GM06990 (cell line): ENCODE data around the gene BSN.
"Not testable (repeated sequence)": the region's sequence is repeated elsewhere in the genome, so short reads cannot be mapped to it uniquely, and the experiment has no call there.

ENCODE experiments used
- DNase-seq: peaks from one replicate; pipeline ENCODE4 v3.0.0-alpha.2; 2011; ENCODE audit not compliant: insufficient read length; ENCODE audit errors: extremely low read depth
- H3K27me3 ChIP-seq: replicated peaks from 2 replicates; pipeline ENCODE4 v1.6.0; 2011; ENCODE audit warnings: low read length; ENCODE audit not compliant: control insufficient read depth, insufficient read depth
- H3K36me3 ChIP-seq: 2 replicates; pipeline ENCODE4 v1.5.1; 2011; ENCODE audit warnings: low read length; ENCODE audit not compliant: control insufficient read depth, insufficient read depth
- H3K4me3 ChIP-seq: replicated peaks from 2 replicates; pipeline ENCODE4 v1.5.1; 2011; ENCODE audit warnings: low read depth, mild to moderate bottlenecking, control low read depth, low read length
- TF ChIP-seq, protein P1 (sequence below): IDR thresholded peaks from 2 replicates; pipeline ENCODE4 v1.5.1; 2011; ENCODE audit warnings: low read length, control low read depth, mild to moderate bottlenecking, inconsistent platforms; ENCODE audit not compliant: insufficient read depth, poor library complexity, severe bottlenecking

Gene BSN

DNA sequence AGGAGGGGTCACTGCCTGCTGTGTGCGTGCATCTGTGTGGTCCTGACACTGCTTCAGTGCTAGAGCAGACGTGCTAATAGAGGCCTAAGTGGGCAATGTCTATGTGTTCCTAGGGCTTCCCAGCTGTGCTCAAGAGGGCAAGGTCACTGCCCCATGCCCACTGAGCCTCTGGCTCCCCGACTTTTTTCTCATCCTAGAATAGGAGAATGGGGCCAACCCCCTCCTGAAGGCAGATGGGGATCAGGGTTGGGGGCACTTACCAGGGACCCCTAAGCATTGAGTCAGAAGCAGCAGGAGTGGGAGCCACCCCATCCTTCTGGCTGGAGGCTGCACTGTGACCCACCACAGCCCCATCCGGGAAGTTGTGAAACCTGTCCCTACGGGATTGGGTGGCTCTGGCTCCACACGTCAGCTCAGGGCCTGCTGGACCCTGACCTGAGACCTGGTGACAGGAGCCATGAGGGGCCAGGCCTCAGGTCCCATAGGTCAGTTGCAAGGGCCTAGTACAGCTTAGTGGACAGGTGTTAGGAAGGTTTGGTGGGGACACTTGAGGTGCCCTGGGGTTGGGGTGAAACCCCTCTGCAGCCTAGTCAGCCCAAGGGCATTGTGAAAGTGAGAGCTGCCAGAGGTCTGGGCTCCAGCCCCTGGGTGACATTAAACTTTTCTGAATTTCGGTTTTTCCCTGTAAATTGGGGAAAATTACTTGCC is 134.2 kb downstream of the BSN start:
- H3K36me3 ChIP-seq, DNase-seq, H3K27me3 ChIP-seq: not testable (repeated sequence)
- H3K4me3 ChIP-seq = peak overlapping the region; percentile 90

DNA sequence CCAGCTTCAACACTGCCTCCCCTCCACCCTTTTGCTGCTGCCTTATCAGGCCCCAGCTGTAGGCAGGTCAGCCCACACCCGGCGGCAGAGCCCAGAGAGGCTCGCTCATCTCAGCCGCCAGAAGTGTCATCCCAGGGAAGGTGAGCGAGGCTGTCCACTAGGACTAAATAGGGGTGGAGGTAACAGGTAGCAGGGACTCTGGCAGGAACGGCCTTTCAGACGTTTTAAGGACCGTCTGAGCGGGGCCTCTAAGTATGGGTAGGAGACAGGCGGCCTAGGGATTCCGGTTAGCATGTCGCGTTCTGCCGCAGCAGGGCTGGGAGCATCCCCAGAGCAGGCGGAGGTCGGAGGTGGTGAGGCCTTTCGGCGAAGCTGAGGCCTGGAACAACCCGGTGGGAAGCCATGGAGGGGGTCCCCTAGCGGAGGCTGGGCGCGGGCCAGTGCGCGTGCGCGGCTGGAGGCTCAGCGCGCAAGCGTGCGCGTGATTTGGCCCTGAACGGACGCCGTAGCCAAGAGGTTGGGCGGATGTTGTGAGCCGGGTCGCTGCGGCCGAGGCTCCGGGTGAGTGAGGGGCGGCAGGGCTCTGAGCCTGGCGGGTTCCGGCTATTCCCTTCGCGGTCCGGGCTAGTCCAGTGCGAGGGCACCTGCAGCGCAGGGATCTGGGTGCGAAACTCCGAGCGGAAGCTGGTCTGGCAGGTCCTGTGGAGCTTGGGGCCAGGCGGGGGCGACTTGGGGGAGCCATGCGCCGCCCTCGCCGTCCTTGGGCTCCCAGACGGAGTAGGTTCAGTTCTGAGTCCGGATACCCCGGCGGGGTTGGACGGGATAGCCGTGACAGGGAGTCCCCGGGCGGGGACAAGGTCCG is 135.0 kb downstream of the BSN start, which contains the start of the genes MST1 and RNF123:
MST1 (minus strand) TSS at position 429 of the 862 bp plus-strand sequence. CDS start 783 bp downstream, outside the sequence.
RNF123 (plus strand) TSS at position 512 of the 862 bp plus-strand sequence. CDS start 1,609 bp downstream, outside the sequence.
- TF ChIP-seq, protein P1, sequence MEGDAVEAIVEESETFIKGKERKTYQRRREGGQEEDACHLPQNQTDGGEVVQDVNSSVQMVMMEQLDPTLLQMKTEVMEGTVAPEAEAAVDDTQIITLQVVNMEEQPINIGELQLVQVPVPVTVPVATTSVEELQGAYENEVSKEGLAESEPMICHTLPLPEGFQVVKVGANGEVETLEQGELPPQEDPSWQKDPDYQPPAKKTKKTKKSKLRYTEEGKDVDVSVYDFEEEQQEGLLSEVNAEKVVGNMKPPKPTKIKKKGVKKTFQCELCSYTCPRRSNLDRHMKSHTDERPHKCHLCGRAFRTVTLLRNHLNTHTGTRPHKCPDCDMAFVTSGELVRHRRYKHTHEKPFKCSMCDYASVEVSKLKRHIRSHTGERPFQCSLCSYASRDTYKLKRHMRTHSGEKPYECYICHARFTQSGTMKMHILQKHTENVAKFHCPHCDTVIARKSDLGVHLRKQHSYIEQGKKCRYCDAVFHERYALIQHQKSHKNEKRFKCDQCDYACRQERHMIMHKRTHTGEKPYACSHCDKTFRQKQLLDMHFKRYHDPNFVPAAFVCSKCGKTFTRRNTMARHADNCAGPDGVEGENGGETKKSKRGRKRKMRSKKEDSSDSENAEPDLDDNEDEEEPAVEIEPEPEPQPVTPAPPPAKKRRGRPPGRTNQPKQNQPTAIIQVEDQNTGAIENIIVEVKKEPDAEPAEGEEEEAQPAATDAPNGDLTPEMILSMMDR = peak; percentile 53
- peaks cover under 1% of the 10 kb centered on the region; the same call in 1 of the 2 replicates for H3K36me3 ChIP-seq
- peak within 1 kb of the TSS; percentile 90 for H3K4me3 ChIP-seq
- peak; percentile 94 for DNase-seq
- no peaks in the 10 kb centered on the region for H3K27me3 ChIP-seq

DNA sequence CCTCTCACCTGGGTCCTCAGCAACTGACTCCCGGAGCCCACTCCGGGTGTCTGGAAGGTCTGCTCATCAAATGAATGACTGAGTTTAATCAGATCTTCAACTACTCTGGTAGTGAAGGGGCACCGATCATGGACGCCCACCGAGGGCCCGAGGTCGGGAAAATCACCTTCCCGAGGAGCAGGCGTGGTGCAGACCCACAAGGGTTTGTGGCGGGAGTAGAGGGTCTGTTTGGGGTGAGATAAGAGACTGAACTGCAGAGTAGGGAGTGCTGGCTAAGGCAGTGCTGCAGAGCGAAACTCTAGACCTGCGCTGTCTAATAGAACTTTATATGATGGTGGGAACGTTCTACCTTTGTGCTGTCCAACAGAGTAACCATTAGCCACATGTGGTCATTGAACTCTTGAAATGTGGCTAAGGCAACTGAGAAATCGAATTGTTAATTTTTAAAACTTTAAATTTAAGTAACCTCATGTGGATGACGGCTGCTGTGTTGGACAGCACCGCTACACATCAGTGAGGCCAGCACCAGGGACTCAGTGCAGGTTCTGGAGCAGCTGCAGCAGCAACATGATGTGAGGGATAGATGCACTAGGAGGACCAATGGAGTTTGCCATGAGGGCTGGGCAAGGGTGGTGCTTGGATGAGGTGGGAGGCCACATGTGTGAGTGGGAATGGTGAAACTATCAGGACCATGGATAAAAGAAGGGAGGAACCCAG is 135.8 kb downstream of the BSN start:
- not testable (repeated sequence) for H3K27me3 ChIP-seq, H3K36me3 ChIP-seq, DNase-seq
- H3K4me3 ChIP-seq = peak overlapping the region; percentile 90

DNA sequence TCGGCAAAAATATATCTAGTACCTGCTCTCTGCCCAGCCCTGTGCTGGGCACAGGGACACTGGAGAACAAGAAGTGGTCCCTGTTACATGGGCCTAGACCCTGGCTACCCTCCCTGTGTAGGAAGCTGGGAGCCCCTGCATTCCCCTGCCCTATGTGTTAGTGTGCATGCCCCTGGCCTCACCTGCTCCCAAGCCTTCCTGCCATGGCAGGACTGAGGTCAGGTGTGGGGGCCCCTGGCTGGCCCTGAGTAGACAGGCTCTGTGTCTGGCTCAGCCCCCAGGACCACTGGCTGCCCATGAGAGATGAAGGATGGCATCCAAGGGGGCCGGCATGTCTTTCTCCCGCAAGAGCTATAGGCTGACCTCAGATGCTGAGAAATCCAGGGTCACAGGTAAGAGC is 136.6 kb downstream of the BSN start:
- H3K4me3 ChIP-seq, DNase-seq, H3K36me3 ChIP-seq, H3K27me3 ChIP-seq: not testable (repeated sequence)

DNA sequence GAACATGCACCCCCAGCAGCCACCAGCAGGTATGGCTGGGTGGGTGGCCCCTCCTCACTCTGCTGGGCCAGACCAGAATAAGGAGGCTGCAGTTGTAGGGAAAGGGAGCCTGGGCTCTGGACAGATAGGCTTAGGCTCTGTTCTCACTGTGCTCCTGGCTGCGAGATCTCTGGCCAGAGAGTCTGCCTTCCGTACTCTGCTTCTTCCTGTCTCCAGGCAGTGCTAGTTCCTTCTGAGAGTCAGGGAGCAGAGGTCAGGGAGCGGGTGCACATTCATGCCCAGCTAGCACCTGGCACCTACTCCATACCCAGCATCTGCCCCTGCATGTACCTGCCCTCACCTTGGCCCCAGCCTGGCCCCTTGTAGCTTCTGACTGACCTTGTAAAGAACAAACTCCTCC is 137.2 kb downstream of the BSN start:
- not testable (repeated sequence) for H3K4me3 ChIP-seq, DNase-seq, H3K27me3 ChIP-seq, H3K36me3 ChIP-seq

DNA sequence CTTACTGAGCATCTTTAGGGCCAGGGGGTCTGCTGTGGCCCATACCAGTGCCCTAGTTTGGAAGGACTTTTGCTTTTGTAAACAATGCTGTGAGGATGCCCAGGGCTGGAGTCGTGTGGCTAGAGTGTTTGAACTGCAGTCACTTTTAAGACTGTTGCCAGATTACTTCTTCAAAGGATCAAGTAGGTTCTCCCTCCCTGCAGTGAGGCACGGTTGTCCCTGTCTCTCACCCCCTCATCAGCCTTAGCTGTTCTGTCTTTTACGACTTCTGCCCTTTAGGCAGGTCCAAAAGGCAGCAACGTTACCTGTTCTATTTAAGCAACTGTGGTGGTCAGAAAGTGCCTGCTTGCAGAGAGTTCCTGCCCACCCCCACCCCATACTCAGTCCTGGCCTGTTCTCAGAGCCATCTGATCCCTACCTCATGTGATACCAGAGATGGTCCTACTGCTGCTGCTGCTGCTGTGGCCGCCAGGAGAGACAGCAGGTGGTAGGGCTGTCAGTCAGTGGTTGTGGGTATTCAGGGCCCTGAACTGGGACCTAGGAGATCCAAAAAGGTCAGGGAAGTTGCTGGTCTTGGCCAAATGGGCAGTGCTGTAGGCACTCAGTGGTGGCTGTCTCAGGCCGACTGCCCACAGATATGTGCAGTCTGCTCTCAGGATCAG is 140.3 kb downstream of the BSN start:
- not testable (repeated sequence) for H3K36me3 ChIP-seq, H3K27me3 ChIP-seq, DNase-seq, H3K4me3 ChIP-seq

DNA sequence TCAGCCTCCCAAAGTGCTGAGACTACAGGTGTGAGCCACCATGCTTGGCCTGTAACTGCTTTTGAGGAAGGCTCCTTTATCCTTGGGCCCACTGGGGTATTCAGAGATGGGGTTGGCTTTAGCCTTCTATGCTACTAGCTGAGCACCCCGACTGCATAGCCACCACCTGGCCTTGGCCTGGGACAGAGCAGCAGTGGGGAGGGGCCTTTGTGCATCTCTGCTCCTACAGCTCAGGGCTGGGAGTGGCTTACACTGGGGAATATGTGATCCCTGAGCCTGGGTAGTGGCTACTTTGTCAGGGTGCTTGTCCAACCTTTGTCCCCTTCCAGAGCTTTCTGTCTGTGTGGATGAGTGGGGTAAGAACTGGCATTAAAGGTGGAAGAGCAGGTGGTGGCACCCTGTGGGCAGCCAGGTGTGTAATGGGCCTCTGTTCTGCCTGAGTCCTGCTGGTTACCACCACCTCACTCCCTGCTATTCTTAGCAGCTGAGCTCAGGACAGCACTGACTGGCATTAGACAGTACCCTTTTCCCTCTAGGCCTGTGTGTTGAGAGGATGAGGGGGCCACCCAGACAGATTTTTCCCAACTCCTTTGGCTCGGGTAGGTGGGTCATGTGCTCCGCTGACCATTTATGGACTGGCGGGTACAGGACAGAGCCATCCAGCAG is 141.2 kb downstream of the BSN start:
- DNase-seq, H3K27me3 ChIP-seq, H3K4me3 ChIP-seq: not testable (repeated sequence)
- H3K36me3 ChIP-seq = peaks cover 13% of the 10 kb centered on the region

DNA sequence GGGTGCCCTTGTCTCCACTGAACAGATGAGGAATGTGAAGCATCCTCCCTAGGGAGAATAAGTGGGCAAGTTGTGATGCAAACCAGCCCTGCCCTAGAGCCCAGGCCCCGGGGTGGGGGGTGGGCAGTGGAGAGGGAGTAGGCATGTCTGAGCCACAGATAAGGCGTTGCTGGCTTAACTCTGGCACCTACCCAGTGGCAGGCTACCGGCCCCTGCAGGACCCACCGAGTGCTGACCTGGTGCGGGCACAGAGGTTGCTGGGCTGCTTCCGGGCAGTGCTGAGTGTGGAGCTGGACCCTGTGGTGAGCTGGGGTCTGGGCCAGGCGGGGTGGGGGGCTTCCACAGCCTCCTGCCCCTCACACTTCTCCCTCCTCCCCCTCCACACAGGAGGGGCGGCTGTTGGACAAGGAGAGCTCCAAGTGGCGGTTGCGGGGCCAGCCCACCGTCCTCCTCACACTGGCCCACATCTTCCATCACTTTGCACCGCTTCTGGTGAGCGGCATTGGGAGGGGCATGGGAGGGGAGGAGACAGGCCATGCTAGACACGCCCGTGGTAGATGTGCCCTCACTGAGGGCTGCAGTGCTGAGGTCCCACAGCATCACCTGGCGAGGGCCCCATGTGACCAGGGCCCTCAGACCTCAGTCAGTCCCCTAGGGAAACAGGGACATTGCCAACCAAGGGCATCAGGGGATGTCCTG is 145.2 kb downstream of the BSN start:
- TF ChIP-seq, protein P1 = no peak
- DNase-seq = no peak
- Histone ChIP-seq H3K36me3 (peaks cover 29% of the 10 kb centered on the region), H3K4me3 (no peak overlapping the region), H3K27me3 (no peaks in the 10 kb centered on the region)
